ENCODE data around the gene GP1BA. TPM values are rescaled to one million over a fixed set of nuclear protein-coding genes. Genes with fewer than 3 reads are reported as not detected.

Gene GP1BA
- total and polyA plus RNA-seq, 10 of the 15 experiments (the other 5 are each of a cell fraction or from before 2014, with no cell fraction given): 0.04 to 0.67 (median 0.28) TPM; not detected in 1

DNA sequence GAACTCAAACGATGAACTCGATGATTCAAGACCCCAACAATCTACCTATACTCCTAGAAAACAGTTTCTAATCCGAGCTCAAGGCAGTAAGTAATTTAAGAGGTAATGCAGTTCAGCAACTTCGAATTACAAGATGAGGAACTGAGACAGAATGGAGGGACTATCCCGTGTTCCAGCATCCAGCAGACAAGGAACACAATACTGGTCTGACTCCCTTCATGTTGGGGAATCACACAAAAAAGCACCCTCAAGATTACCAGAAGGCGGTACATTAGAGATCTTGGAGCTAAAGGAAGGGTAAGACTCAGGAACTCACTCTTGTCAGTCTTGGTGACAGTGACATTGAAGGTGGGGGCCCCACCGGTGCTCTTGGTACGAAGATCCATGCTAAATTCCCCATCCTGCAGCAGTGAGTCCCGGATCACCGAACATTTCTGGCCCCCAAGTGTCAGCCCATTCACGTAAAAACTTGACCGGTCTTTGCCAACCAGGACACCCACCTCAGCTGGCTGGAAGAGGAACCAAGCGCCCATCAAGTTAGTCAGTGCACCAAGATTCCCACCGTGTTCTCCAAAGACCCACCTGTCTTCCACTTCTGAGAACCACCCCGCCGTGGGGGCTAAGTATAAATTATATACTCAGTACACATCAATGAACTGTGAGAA is 14.4 kb downstream of the GP1BA start:
- Histone ChIP-seq H3K79me2 (ENCODE audit: control insufficient read depth, insufficient read depth, low read length) (peaks cover 82% of the 10 kb centered on the region), H4K20me1 (ENCODE audit: control insufficient read depth, insufficient read depth) (peaks cover 5% of the 10 kb centered on the region)
- TF ChIP-seq RFX5 (IDR thresholded peaks at IDR 0.05; ENCODE audit: low read depth, low read length) (no peak), GATAD2B (conservative IDR thresholded peaks at IDR 0.05; ENCODE audit: low read depth) (no peak), NR2C1 (IDR thresholded peaks at IDR 0.05) (no peak), FOS (IDR thresholded peaks at IDR 0.05; ENCODE audit: borderline replicate concordance, extremely low read depth, insufficient read length) (no peak), RBBP5 (conservative IDR thresholded peaks at IDR 0.05) (no peak), RUNX3 (IDR thresholded peaks at IDR 0.05; ENCODE audit: low read length) (no peak), NBN (IDR thresholded peaks at IDR 0.05) (no peak), POLR2AphosphoS2 (IDR thresholded peaks at IDR 0.05; ENCODE audit: low read depth, low read length) (no peak), TBL1XR1 (IDR thresholded peaks at IDR 0.05; ENCODE audit: low read depth, low read length) (no peak), CHD4 (IDR thresholded peaks at IDR 0.05) (no peak), BACH1 (IDR thresholded peaks at IDR 0.05; ENCODE audit: borderline replicate concordance) (no peak), CHD1 (IDR thresholded peaks at IDR 0.05; ENCODE audit: low read depth, low read length) (no peak)
- TF ChIP-seq, protein P1, sequence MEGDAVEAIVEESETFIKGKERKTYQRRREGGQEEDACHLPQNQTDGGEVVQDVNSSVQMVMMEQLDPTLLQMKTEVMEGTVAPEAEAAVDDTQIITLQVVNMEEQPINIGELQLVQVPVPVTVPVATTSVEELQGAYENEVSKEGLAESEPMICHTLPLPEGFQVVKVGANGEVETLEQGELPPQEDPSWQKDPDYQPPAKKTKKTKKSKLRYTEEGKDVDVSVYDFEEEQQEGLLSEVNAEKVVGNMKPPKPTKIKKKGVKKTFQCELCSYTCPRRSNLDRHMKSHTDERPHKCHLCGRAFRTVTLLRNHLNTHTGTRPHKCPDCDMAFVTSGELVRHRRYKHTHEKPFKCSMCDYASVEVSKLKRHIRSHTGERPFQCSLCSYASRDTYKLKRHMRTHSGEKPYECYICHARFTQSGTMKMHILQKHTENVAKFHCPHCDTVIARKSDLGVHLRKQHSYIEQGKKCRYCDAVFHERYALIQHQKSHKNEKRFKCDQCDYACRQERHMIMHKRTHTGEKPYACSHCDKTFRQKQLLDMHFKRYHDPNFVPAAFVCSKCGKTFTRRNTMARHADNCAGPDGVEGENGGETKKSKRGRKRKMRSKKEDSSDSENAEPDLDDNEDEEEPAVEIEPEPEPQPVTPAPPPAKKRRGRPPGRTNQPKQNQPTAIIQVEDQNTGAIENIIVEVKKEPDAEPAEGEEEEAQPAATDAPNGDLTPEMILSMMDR (IDR thresholded peaks at IDR 0.05 in 2 of 3, conservative IDR thresholded peaks at IDR 0.05 in 1 of 3; ENCODE audit: control insufficient read depth in 2 of 3, extremely low read depth in 1 of 3, insufficient read depth in 1 of 3, low read depth in 3 of 3, low read length in 3 of 3): no peak
- TF ChIP-seq, protein P2, sequence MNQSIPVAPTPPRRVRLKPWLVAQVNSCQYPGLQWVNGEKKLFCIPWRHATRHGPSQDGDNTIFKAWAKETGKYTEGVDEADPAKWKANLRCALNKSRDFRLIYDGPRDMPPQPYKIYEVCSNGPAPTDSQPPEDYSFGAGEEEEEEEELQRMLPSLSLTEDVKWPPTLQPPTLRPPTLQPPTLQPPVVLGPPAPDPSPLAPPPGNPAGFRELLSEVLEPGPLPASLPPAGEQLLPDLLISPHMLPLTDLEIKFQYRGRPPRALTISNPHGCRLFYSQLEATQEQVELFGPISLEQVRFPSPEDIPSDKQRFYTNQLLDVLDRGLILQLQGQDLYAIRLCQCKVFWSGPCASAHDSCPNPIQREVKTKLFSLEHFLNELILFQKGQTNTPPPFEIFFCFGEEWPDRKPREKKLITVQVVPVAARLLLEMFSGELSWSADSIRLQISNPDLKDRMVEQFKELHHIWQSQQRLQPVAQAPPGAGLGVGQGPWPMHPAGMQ (IDR thresholded peaks at IDR 0.05; ENCODE audit: borderline replicate concordance): no peak
- TF ChIP-seq, protein P3, sequence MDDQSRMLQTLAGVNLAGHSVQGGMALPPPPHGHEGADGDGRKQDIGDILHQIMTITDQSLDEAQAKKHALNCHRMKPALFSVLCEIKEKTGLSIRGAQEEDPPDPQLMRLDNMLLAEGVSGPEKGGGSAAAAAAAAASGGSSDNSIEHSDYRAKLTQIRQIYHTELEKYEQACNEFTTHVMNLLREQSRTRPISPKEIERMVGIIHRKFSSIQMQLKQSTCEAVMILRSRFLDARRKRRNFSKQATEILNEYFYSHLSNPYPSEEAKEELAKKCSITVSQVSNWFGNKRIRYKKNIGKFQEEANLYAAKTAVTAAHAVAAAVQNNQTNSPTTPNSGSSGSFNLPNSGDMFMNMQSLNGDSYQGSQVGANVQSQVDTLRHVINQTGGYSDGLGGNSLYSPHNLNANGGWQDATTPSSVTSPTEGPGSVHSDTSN (IDR thresholded peaks at IDR 0.05; ENCODE audit: insufficient replicate concordance, low read depth, low read length): no peak
- TF ChIP-seq, protein P4, sequence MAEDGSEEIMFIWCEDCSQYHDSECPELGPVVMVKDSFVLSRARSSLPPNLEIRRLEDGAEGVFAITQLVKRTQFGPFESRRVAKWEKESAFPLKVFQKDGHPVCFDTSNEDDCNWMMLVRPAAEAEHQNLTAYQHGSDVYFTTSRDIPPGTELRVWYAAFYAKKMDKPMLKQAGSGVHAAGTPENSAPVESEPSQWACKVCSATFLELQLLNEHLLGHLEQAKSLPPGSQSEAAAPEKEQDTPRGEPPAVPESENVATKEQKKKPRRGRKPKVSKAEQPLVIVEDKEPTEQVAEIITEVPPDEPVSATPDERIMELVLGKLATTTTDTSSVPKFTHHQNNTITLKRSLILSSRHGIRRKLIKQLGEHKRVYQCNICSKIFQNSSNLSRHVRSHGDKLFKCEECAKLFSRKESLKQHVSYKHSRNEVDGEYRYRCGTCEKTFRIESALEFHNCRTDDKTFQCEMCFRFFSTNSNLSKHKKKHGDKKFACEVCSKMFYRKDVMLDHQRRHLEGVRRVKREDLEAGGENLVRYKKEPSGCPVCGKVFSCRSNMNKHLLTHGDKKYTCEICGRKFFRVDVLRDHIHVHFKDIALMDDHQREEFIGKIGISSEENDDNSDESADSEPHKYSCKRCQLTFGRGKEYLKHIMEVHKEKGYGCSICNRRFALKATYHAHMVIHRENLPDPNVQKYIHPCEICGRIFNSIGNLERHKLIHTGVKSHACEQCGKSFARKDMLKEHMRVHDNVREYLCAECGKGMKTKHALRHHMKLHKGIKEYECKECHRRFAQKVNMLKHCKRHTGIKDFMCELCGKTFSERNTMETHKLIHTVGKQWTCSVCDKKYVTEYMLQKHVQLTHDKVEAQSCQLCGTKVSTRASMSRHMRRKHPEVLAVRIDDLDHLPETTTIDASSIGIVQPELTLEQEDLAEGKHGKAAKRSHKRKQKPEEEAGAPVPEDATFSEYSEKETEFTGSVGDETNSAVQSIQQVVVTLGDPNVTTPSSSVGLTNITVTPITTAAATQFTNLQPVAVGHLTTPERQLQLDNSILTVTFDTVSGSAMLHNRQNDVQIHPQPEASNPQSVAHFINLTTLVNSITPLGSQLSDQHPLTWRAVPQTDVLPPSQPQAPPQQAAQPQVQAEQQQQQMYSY (CRISPR knock-in tag; IDR thresholded peaks at IDR 0.05): no peak

More for the DNA sequence above, 14.4 kb downstream of the GP1BA start:
- no peak for DNase-seq (ENCODE audit: low read depth, low spot score)
- peaks cover 48% of the 10 kb centered on the region for H3K4me1 ChIP-seq (ENCODE audit: control insufficient read depth, insufficient read depth, low read length)
- CTCF ChIA-PET: interaction anchor here (1.2 to 3.3 kb wide), 3 partner anchors 20 to 115 kb away, joined by 3 to 13 read pairs (median 12); partner anchors contain the start of gene SPAG7
- H3K27ac ChIP-seq (ENCODE audit: control insufficient read depth, insufficient read depth): peak overlapping the region; percentile 100
- H3K36me3 ChIP-seq (ENCODE audit: control insufficient read depth in 2 of 2, insufficient read depth in 2 of 2, low read length in 1 of 2): peaks cover 20 to 22% of the 10 kb centered on the region in 2 experiments
- no peak overlapping the region for H2AFZ ChIP-seq (ENCODE audit: control insufficient read depth, low read depth, low read length)
- H3K4me2 ChIP-seq (ENCODE audit: control insufficient read depth, insufficient read depth): peak overlapping the region; percentile 55
- H3K4me3 ChIP-seq: peak overlapping the region; percentile 96
- no peaks in the 10 kb centered on the region for H3K27me3 ChIP-seq (replicated peaks in 1 of 2; ENCODE audit: control insufficient read depth in 2 of 2, insufficient read depth in 2 of 2, low read length in 1 of 2)
- TSS peak; percentile 81 for BruUV-seq (replicated peaks)
- in situ Hi-C loops (cut with MboI): no loop called here
- RAD21 ChIA-PET (ENCODE audit: unreplicated experiment): interaction anchor here (9.8 kb wide), 1 partner anchor 19 kb away, joined by 73 read pairs; the partner anchor contains the start of gene SPAG7
- ATAC-seq: no peak
- intact Hi-C loops (cut with micrococcal nuclease; ENCODE audit: unreplicated experiment): no loop called here
- POLR2A ChIA-PET: interaction anchor here (0.6 to 17.5 kb wide), 3 partner anchors 19 to 51 kb away, joined by 3 to 272 read pairs (median 5); partner anchors contain the start of genes INCA1, KIF1C and SPAG7
- under 1% methylated on average over 16 of the region's 16 CpGs for WGBS (ENCODE audit: insufficient coverage, insufficient replicate concordance, low lambda C conversion rate, missing lambda C conversion rate)
- FAIRE-seq: no peak
- no peaks in the 10 kb centered on the region for H3K9me3 ChIP-seq (replicated peaks; ENCODE audit: control insufficient read depth, insufficient read depth, low read length)
- peak overlapping the region; percentile 100 for H3K9ac ChIP-seq (ENCODE audit: control insufficient read depth, insufficient read depth, low read length)
- SMC1A ChIA-PET (ENCODE audit: uncharacterized antibody, unreplicated experiment): interaction anchor here (1.2 to 7.1 kb wide), 4 partner anchors 11 to 40 kb away, joined by 3 to 50 read pairs (median 5); partner anchors contain the start of gene SPAG7
